ENCODE data around the gene HOMER3. TPM values are rescaled to one million over a fixed set of nuclear protein-coding genes. Genes with fewer than 3 reads are reported as not detected.

Gene HOMER3
- total and polyA plus RNA-seq, 10 of the 15 experiments (the other 5 are each of a cell fraction or from before 2014, with no cell fraction given), result 0.18 to 10.6 (median 0.50) TPM; not detected in 2

DNA sequence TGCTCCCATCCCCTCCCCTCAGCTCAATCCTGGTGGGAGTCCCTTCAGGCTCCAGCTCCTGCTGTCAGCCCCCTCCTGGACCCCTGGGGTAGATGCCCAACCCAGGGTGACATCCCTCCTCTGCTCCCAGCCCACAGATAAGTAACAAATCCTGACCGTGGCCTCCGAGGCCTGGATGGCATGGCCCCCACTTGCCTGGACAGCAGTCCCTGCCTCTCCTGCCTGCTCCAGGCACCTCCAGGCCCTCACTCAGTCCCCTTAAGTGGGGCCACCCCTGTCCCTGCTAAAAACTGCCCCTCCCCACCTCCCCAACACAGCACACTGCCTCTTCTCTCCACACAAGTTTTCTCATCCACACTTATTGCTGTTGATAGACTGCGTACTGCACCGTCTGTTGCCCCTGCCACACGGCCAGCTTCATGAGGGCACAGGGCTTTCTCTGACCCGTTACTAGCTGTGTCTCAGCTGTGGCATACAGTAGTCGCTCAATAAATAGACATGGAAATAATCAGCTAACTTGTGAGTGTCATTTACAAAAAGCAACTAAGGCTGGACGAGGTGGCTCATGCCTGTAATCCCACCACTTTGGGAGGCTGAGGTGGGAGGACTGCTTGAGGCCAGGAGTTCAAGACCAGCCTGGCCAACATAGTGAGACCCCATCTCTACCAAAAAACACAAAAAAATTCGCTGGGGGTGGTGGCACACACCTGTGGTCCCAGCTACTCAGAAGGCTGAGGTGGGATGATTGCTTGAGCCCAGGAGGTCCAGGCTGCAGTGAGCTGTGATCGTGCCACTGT is 50.9 kb downstream of the HOMER3 start:
- ATAC-seq (no peak), FAIRE-seq (no peak), DNase-seq (ENCODE audit: low read depth, low spot score) (no peak)
- Histone ChIP-seq H3K4me2 (ENCODE audit: control insufficient read depth, insufficient read depth) (no peak overlapping the region), H4K20me1 (ENCODE audit: control insufficient read depth, insufficient read depth) (no peaks in the 10 kb centered on the region), H3K36me3 (ENCODE audit: control insufficient read depth in 2 of 2, insufficient read depth in 2 of 2, low read length in 1 of 2) (no peaks in the 10 kb centered on the region), H3K4me3 (no peak overlapping the region), H2AFZ (ENCODE audit: control insufficient read depth, low read depth, low read length) (no peak overlapping the region), H3K9ac (ENCODE audit: control insufficient read depth, insufficient read depth, low read length) (no peak overlapping the region), H3K27ac (ENCODE audit: control insufficient read depth, insufficient read depth) (no peak overlapping the region), H3K4me1 (ENCODE audit: control insufficient read depth, insufficient read depth, low read length) (no peaks in the 10 kb centered on the region), H3K9me3 (replicated peaks; ENCODE audit: control insufficient read depth, insufficient read depth, low read length) (no peaks in the 10 kb centered on the region), H3K27me3 (replicated peaks in 1 of 2; ENCODE audit: control insufficient read depth in 2 of 2, insufficient read depth in 2 of 2, low read length in 1 of 2) (peaks cover 3 to 4% of the 10 kb centered on the region in 2 experiments; a peak in 3 of 4 replicates), H3K79me2 (ENCODE audit: control insufficient read depth, insufficient read depth, low read length) (no peaks in the 10 kb centered on the region)
- BruUV-seq (replicated peaks), result no TSS peak
- intact Hi-C loops (cut with micrococcal nuclease; ENCODE audit: unreplicated experiment), result no loop called here
- RAD21 ChIA-PET (ENCODE audit: unreplicated experiment), result no interaction called here
- CTCF ChIA-PET, result interaction anchor here (0.6 to 0.7 kb wide), 2 partner anchors 26 to 198 kb away, joined by 3 read pairs; no protein-coding TSS in a partner anchor
- in situ Hi-C loops (cut with MboI), result no loop called here
- SMC1A ChIA-PET (ENCODE audit: uncharacterized antibody, unreplicated experiment), result interaction anchor here (1.0 kb wide), 1 partner anchor 13 kb away, joined by 3 read pairs; no protein-coding TSS in a partner anchor
- POLR2A ChIA-PET, result interaction anchor here (0.7 to 0.9 kb wide), 2 partner anchors 29 to 31 kb away, joined by 3 read pairs; partner anchors contain the start of genes COPE and DDX49
- WGBS (ENCODE audit: insufficient coverage, insufficient replicate concordance, low lambda C conversion rate, missing lambda C conversion rate), result 31% methylated on average over 10 of the region's 10 CpGs
- TF ChIP-seq, protein P1, sequence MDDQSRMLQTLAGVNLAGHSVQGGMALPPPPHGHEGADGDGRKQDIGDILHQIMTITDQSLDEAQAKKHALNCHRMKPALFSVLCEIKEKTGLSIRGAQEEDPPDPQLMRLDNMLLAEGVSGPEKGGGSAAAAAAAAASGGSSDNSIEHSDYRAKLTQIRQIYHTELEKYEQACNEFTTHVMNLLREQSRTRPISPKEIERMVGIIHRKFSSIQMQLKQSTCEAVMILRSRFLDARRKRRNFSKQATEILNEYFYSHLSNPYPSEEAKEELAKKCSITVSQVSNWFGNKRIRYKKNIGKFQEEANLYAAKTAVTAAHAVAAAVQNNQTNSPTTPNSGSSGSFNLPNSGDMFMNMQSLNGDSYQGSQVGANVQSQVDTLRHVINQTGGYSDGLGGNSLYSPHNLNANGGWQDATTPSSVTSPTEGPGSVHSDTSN (IDR thresholded peaks at IDR 0.05; ENCODE audit: insufficient replicate concordance, low read depth, low read length), result no peak
- TF ChIP-seq MYC (IDR thresholded peaks at IDR 0.05; ENCODE audit: insufficient read depth, insufficient read length, insufficient replicate concordance, low read length, severe bottlenecking) (no peak), NFYB (IDR thresholded peaks at IDR 0.05; ENCODE audit: insufficient read depth, low read depth, low read length) (no peak), PAX8 (IDR thresholded peaks at IDR 0.05) (no peak), SRF (IDR thresholded peaks at IDR 0.05; ENCODE audit: low read depth in 2 of 2, low read length in 2 of 2) (no peak), NBN (IDR thresholded peaks at IDR 0.05) (no peak), BHLHE40 (IDR thresholded peaks at IDR 0.05; ENCODE audit: borderline replicate concordance in 1 of 2, low read depth in 2 of 2, low read length in 1 of 2) (no peak), CHD2 (IDR thresholded peaks at IDR 0.05; ENCODE audit: borderline replicate concordance, low read depth, low read length) (no peak), EZH2 (IDR thresholded peaks at IDR 0.05; ENCODE audit: borderline replicate concordance, control insufficient read depth, low read depth, low read length) (no peak), RELA (IDR thresholded peaks at IDR 0.05; ENCODE audit: borderline replicate concordance, partially characterized antibody) (no peak), ZNF274 (IDR thresholded peaks at IDR 0.05; ENCODE audit: insufficient read depth, insufficient read length) (no peak), ZZZ3 (IDR thresholded peaks at IDR 0.05; ENCODE audit: control insufficient read depth, insufficient read length, low read depth) (no peak), TCF7 (IDR thresholded peaks at IDR 0.05; ENCODE audit: borderline replicate concordance) (no peak), ZNF622 (IDR thresholded peaks at IDR 0.05) (no peak), NR2F1 (conservative IDR thresholded peaks at IDR 0.05) (no peak)
- TF ChIP-seq, protein P2, sequence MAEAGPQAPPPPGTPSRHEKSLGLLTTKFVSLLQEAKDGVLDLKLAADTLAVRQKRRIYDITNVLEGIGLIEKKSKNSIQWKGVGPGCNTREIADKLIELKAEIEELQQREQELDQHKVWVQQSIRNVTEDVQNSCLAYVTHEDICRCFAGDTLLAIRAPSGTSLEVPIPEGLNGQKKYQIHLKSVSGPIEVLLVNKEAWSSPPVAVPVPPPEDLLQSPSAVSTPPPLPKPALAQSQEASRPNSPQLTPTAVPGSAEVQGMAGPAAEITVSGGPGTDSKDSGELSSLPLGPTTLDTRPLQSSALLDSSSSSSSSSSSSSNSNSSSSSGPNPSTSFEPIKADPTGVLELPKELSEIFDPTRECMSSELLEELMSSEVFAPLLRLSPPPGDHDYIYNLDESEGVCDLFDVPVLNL (IDR thresholded peaks at IDR 0.05; ENCODE audit: low read depth, low read length), result no peak
- TF ChIP-seq, protein P3, sequence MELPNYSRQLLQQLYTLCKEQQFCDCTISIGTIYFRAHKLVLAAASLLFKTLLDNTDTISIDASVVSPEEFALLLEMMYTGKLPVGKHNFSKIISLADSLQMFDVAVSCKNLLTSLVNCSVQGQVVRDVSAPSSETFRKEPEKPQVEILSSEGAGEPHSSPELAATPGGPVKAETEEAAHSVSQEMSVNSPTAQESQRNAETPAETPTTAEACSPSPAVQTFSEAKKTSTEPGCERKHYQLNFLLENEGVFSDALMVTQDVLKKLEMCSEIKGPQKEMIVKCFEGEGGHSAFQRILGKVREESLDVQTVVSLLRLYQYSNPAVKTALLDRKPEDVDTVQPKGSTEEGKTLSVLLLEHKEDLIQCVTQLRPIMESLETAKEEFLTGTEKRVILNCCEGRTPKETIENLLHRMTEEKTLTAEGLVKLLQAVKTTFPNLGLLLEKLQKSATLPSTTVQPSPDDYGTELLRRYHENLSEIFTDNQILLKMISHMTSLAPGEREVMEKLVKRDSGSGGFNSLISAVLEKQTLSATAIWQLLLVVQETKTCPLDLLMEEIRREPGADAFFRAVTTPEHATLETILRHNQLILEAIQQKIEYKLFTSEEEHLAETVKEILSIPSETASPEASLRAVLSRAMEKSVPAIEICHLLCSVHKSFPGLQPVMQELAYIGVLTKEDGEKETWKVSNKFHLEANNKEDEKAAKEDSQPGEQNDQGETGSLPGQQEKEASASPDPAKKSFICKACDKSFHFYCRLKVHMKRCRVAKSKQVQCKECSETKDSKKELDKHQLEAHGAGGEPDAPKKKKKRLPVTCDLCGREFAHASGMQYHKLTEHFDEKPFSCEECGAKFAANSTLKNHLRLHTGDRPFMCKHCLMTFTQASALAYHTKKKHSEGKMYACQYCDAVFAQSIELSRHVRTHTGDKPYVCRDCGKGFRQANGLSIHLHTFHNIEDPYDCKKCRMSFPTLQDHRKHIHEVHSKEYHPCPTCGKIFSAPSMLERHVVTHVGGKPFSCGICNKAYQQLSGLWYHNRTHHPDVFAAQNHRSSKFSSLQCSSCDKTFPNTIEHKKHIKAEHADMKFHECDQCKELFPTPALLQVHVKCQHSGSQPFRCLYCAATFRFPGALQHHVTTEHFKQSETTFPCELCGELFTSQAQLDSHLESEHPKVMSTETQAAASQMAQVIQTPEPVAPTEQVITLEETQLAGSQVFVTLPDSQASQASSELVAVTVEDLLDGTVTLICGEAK (IDR thresholded peaks at IDR 0.05; ENCODE audit: borderline replicate concordance), result no peak

All from GM12878 (cell line).